Tibial nerve (tissue), 3 donors: ENCODE results near the gene SIRPA.

Source experiments
- CTCF ChIP-seq, 5 experiments: fragments of 200-600 bp in 3 of 5; fragments of 450-650 bp in 2 of 5; sonication (generic) in 3 of 5; IDR thresholded peaks; one replicate each; pipeline ENCODE4 v1.5.1; 2016 to 2019; ENCODE audit warnings: antibody characterized with exemption in 5 of 5, mild to moderate bottlenecking in 3 of 5, moderate library complexity in 2 of 5
- POLR2A ChIP-seq, 2 donors: fragments of 450-650 bp; IDR thresholded peaks; one replicate each; pipeline ENCODE4 v1.6.1; 2017; ENCODE audit warnings: antibody characterized with exemption in 2 of 2, mild to moderate bottlenecking in 2 of 2, moderate library complexity in 2 of 2

DNA sequence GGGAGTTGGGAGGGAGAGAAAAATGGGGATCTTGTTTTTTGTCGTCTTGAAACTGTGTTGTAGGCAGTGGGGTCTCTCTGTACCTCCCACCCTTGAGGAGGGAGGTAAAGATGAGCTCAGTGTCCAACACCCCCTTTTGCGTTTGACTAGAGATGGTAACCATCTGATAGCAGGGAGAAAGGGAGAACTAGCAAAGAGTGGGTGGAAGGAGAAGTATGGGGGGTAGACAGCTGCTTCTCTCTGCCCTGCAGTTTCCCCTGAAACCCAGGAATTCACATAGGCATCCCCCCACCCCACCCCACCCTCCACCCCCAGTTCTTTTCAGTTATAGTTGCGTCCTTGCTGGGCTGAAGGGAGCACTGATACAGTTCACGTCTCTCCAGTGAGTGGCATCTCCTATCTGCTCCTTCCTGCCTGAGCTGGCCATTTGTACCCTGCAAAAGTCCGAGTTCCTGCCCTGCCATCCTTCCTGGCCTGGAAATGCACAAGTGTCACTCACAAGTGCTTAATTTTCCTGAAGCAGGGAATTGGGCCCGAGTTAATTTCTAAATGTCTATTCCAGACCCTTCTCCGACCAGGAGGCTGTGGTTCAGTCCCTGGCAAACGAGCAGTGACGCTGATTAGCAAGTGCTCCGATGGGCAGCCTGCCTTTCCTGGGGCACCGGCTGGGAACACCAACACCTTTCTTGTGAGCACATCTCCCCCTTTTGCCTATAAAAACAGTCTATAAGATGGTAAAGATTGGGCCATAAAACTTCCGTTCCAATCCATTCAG, 1.5 kb downstream of the SIRPA start:
- no peak for TF ChIP-seq CTCF (IDR thresholded peaks at IDR 0.05)
- TF ChIP-seq POLR2A (IDR thresholded peaks at IDR 0.05), result no peak
